ENCODE results near the gene DLX1. TPM values are rescaled to one million over a fixed set of nuclear protein-coding genes. Genes with fewer than 3 reads are reported as not detected.

The DLX1 gene
- polyA plus RNA-seq, 3 donors, result 0.05 TPM; not detected in 2

DNA sequence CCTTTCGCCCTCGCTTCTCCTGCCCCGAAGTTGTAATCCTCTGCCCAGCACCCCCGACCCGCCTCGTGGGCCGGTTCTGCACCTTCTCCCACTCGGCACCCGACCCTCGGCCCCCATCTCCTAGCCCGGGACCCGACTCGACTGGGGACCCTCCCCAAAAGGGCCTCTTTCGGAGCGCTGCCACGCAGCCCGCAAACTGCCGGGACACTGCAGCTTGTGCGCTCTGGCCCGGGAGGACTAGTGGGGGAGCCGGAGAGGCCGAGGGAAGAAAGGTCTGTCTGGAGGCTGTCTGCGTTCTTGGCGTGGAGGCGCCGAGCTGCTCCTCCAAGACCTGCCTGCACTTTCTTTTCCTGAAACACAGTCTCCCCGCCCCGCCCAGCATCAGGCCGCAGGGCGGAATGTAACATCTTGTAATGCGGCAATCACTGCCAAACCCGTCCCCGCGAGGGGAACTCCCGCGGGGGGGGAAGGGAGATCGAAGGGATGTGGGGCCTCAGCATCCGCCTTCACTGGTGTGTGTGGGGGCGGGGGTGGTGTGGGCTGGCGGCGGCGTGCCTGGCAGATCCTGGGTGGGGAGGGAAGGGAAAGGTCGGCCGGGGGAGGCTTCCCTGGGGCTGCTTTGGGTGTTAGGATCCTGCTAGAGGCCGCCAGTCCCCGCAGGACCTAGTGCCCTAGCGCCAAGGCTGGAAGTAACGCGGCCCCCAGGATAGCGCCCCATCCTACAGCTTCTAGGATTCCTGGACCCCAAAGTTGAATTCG, 10.0 kb downstream of the DLX1 start:
- H3K27me3 ChIP-seq (ENCODE audit: control insufficient read depth in 2 of 2, insufficient read depth in 2 of 2, low read length in 2 of 2), result peaks cover 90 to 99% of the 10 kb centered on the region in 2 donors
- H3K27me3 Mint-ChIP-seq (ENCODE audit: low read depth in 3 of 3), result peaks cover 89 to 98% (median 97%) of the 10 kb centered on the region in 3 donors
- DNase-seq, result peak; percentile 56 to 72 (median 58)
- TF ChIP-seq, protein P1, sequence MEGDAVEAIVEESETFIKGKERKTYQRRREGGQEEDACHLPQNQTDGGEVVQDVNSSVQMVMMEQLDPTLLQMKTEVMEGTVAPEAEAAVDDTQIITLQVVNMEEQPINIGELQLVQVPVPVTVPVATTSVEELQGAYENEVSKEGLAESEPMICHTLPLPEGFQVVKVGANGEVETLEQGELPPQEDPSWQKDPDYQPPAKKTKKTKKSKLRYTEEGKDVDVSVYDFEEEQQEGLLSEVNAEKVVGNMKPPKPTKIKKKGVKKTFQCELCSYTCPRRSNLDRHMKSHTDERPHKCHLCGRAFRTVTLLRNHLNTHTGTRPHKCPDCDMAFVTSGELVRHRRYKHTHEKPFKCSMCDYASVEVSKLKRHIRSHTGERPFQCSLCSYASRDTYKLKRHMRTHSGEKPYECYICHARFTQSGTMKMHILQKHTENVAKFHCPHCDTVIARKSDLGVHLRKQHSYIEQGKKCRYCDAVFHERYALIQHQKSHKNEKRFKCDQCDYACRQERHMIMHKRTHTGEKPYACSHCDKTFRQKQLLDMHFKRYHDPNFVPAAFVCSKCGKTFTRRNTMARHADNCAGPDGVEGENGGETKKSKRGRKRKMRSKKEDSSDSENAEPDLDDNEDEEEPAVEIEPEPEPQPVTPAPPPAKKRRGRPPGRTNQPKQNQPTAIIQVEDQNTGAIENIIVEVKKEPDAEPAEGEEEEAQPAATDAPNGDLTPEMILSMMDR (IDR thresholded peaks at IDR 0.05), result no peak
- H3K4me3 ChIP-seq (replicated peaks in 1 of 3; ENCODE audit: low read depth in 2 of 3, low read length in 3 of 3), result peak overlapping the region; percentile 48 to 88 (median 55)
- peaks cover 0 to 55% of the 10 kb centered on the region in 2 donors for H3K9me3 ChIP-seq (replicated peaks in 1 of 2; ENCODE audit: control insufficient read depth in 1 of 2, insufficient read depth in 1 of 2, low read length in 2 of 2)
- peaks cover 54 to 66% of the 10 kb centered on the region in 2 donors for H3K4me1 ChIP-seq (ENCODE audit: control insufficient read depth in 1 of 2, insufficient read depth in 2 of 2, low read length in 2 of 2)
- peaks cover 17% of the 10 kb centered on the region for H4K20me1 ChIP-seq (ENCODE audit: insufficient read depth, low read length)
- H3K36me3 ChIP-seq (replicated peaks in 1 of 2; ENCODE audit: control insufficient read depth in 1 of 2, insufficient read depth in 2 of 2, low read length in 2 of 2), result no peaks in the 10 kb centered on the region
- under 1% methylated on average over 39 of the region's 51 CpGs for WGBS (ENCODE audit: insufficient coverage)
- H3K4me2 ChIP-seq (replicated peaks; ENCODE audit: extremely low read depth, low read length, poor library complexity, severe bottlenecking), result peak overlapping the region; percentile 99
- H3K27ac ChIP-seq (ENCODE audit: low read depth in 1 of 2, low read length in 2 of 2), result no peak overlapping the region
- H3K4me3 Mint-ChIP-seq, result peak overlapping the region; percentile 88 to 95
- peak overlapping the region in 1 of 7 donors; percentile 26 for H3K27ac Mint-ChIP-seq
- H3K9ac ChIP-seq (ENCODE audit: insufficient read depth, low read length, poor library complexity, severe bottlenecking), result peak overlapping the region; percentile 65
- peak overlapping the region; percentile 85 for H2AFZ ChIP-seq (ENCODE audit: insufficient read depth, low read depth, low read length, poor library complexity, severe bottlenecking)
- H3K4me1 Mint-ChIP-seq, result peaks cover 58% of the 10 kb centered on the region
- intact Hi-C loops (cut with micrococcal nuclease), result loop anchor here in 1 of 2 donors (2.0 kb wide), 1 partner anchor 15 kb away; no protein-coding TSS in a partner anchor
- H3K36me3 Mint-ChIP-seq, result peaks cover 7 to 24% of the 10 kb centered on the region in 2 donors
- peaks cover 0 to 50% (median 28%) of the 10 kb centered on the region in 7 donors for H3K9me3 Mint-ChIP-seq
- no peaks in the 10 kb centered on the region for H3K79me2 ChIP-seq (ENCODE audit: insufficient read depth, low read length)

DNA sequence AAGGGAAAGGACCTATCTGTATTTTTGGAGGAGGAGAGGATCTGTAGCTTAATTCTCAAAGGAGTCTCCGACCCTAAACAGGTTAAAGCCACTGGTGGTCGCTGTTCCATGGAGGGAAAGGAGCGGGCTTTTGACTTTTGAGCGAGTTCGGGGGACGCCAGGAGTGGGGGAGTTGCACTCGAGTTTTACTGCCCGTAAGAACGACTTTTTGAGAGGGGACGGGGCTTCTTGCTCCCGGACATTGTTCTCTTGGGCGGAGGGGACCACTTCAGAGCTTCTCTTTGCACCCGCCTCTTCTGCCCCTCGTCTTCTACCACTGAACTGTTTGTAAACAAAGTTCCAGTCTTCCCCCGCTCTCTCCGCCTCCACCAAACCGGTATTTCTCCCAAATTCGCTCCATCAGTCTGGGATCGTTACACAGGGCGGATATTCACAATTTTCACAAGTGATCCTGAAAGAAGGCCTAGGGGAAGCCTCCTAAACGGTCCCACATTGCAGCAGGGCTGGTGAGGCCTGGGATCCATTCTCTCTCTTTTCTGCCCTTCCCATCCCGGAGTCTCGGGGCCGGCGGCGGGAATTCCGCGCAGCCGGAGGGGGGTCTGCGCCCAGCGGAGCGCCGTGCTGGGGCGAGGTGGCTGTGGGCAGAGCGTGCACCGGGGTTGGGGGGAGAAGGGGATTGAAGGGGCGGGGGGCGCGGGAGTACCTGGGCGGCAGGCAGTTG, 10.8 kb downstream of the DLX1 start:
- H3K36me3 Mint-ChIP-seq, result peaks cover 10 to 26% of the 10 kb centered on the region in 2 donors
- Histone ChIP-seq H3K27me3 (ENCODE audit: control insufficient read depth in 2 of 2, insufficient read depth in 2 of 2, low read length in 2 of 2) (peaks cover 89 to 99% of the 10 kb centered on the region in 2 donors), H3K79me2 (ENCODE audit: insufficient read depth, low read length) (no peaks in the 10 kb centered on the region), H3K9ac (ENCODE audit: insufficient read depth, low read length, poor library complexity, severe bottlenecking) (no peak overlapping the region), H2AFZ (ENCODE audit: insufficient read depth, low read depth, low read length, poor library complexity, severe bottlenecking) (peak overlapping the region; percentile 85), H3K9me3 (replicated peaks in 1 of 2; ENCODE audit: control insufficient read depth in 1 of 2, insufficient read depth in 1 of 2, low read length in 2 of 2) (peaks cover 0 to 55% of the 10 kb centered on the region in 2 donors), H3K4me3 (replicated peaks in 1 of 3; ENCODE audit: low read depth in 2 of 3, low read length in 3 of 3) (peak overlapping the region in 1 of 3 experiments; percentile 88), H3K4me1 (ENCODE audit: control insufficient read depth in 1 of 2, insufficient read depth in 2 of 2, low read length in 2 of 2) (peaks cover 61 to 73% of the 10 kb centered on the region in 2 donors), H3K27ac (ENCODE audit: low read depth in 1 of 2, low read length in 2 of 2) (no peak overlapping the region), H4K20me1 (ENCODE audit: insufficient read depth, low read length) (peaks cover 19% of the 10 kb centered on the region), H3K4me2 (replicated peaks; ENCODE audit: extremely low read depth, low read length, poor library complexity, severe bottlenecking) (peak overlapping the region; percentile 99), H3K36me3 (replicated peaks in 1 of 2; ENCODE audit: control insufficient read depth in 1 of 2, insufficient read depth in 2 of 2, low read length in 2 of 2) (no peaks in the 10 kb centered on the region)
- 3% methylated on average over 23 of the region's 40 CpGs for WGBS (ENCODE audit: insufficient coverage)
- H3K4me1 Mint-ChIP-seq, result peaks cover 60% of the 10 kb centered on the region
- TF ChIP-seq, protein P1 (IDR thresholded peaks at IDR 0.05), result no peak
- intact Hi-C loops (cut with micrococcal nuclease), result loop anchor here in 1 of 2 donors (2.0 kb wide), 1 partner anchor 15 kb away; no protein-coding TSS in a partner anchor
- peak overlapping the region in 1 of 7 donors; percentile 27 for H3K27ac Mint-ChIP-seq
- H3K4me3 Mint-ChIP-seq, result peak overlapping the region; percentile 88 to 95
- H3K9me3 Mint-ChIP-seq, result peaks cover 0 to 48% (median 28%) of the 10 kb centered on the region in 7 donors
- no peak for DNase-seq
- H3K27me3 Mint-ChIP-seq (ENCODE audit: low read depth in 3 of 3), result peaks cover 88 to 98% (median 95%) of the 10 kb centered on the region in 3 donors
